Caco-2 (cell line): ENCODE data around the gene OGDH. TPM values are rescaled to one million over a fixed set of nuclear protein-coding genes. Genes with fewer than 3 reads are reported as not detected.

ENCODE experiments used
- BruUV-seq: library from RNA; stranded (reverse); fragments of 400-500 nt; replicated peaks from 2 replicates; lab custom pipeline; 2021; lab: Mats Ljungman, UMichigan
- CTCF ChIA-PET: fragments of 300-600 bp; sonication (Branson Sonifier 250); formaldehyde crosslinking; loops from one replicate; lab custom pipeline; 2022; ENCODE audit warnings: antibody characterized with exemption; lab: Charles Lee
- POLR2A ChIA-PET: fragments of 300-600 bp; sonication (Branson Sonifier 250); formaldehyde crosslinking; loops from one replicate; lab custom pipeline; 2022; ENCODE audit warnings: antibody characterized with exemption; lab: Charles Lee
- DNase-seq, 2 experiments: peaks; one replicate each; pipeline versions ENCODE4 v3.0.0 to v3.0.0-alpha.2; 2020 to 2022
- H3K27me3 ChIP-seq: replicated peaks from 2 replicates; pipeline ENCODE4 v1.6.0; 2011; ENCODE audit warnings: low read length; ENCODE audit not compliant: control insufficient read depth, insufficient read depth
- H3K36me3 ChIP-seq: 2 replicates; pipeline ENCODE4 v1.5.1; 2011; ENCODE audit warnings: low read length; ENCODE audit not compliant: control insufficient read depth, insufficient read depth
- H3K4me1 ChIP-seq: fragments of 250-450 bp; sonication (Bioruptor Pico); 2 replicates; pipeline ENCODE4 v1.5.1; 2020; ENCODE audit warnings: mild to moderate bottlenecking
- H3K4me3 ChIP-seq: 2 replicates; pipeline ENCODE4 v1.5.1; 2011; ENCODE audit warnings: low read depth, mild to moderate bottlenecking, control low read depth, low read length
- H3K9me3 ChIP-seq: fragments of 250-450 bp; sonication (Bioruptor Pico); 2 replicates; pipeline ENCODE4 v1.5.1; 2020; ENCODE audit warnings: mild to moderate bottlenecking, moderate library complexity
- H3K27ac Mint-ChIP-seq: one replicate; pipeline ENCODE4 v1.8.0; 2022; ENCODE audit warnings: mixed read lengths; ENCODE audit not compliant: unreplicated experiment
- H3K27me3 Mint-ChIP-seq: one replicate; pipeline ENCODE4 v1.8.0; 2022; ENCODE audit warnings: mixed read lengths; ENCODE audit not compliant: insufficient read depth, unreplicated experiment
- H3K36me3 Mint-ChIP-seq: one replicate; pipeline ENCODE4 v1.8.0; 2022; ENCODE audit warnings: mild to moderate bottlenecking, mixed read lengths; ENCODE audit not compliant: insufficient read depth, unreplicated experiment
- H3K4me1 Mint-ChIP-seq: one replicate; pipeline ENCODE4 v1.8.0; 2022; ENCODE audit warnings: low read depth, mixed read lengths; ENCODE audit not compliant: unreplicated experiment
- H3K4me3 Mint-ChIP-seq: one replicate; pipeline ENCODE4 v1.8.0; 2022; ENCODE audit warnings: mild to moderate bottlenecking, moderate library complexity, mixed read lengths; ENCODE audit not compliant: unreplicated experiment
- H3K9me3 Mint-ChIP-seq: one replicate; pipeline ENCODE4 v1.8.0; 2022; ENCODE audit warnings: mixed read lengths; ENCODE audit not compliant: unreplicated experiment
- intact Hi-C: fragments of 100-400 bp; cut with micrococcal nuclease; formaldehyde crosslinking; loops from one replicate; pipeline ENCODE4 v1.10.0; 2022; ENCODE audit not compliant: unreplicated experiment
- total RNA-seq: library from RNA; stranded (reverse); gene quantifications from 2 replicates; pipeline ENCODE4 v1.2.3, GENCODE V29; 2022
- TF ChIP-seq, protein P1 (sequence below), 2 experiments: fragments of 200-600 bp in 1 of 2; IDR thresholded peaks; 1 replicate in 1 of 2; 2 replicates in 1 of 2; pipeline versions ENCODE4 v1.5.1 to v1.8.0; 2011 to 2022; ENCODE audit warnings: antibody characterized with exemption in 1 of 2, control low read depth in 1 of 2, inconsistent platforms in 1 of 2, low read depth in 1 of 2, low read length in 1 of 2, mild to moderate bottlenecking in 1 of 2, moderate library complexity in 1 of 2; ENCODE audit not compliant: insufficient read depth in 1 of 2, severe bottlenecking in 1 of 2, unreplicated experiment in 1 of 2

Gene OGDH
- total RNA-seq, 1 experiment from 2014 or later = 62.1 TPM

DNA sequence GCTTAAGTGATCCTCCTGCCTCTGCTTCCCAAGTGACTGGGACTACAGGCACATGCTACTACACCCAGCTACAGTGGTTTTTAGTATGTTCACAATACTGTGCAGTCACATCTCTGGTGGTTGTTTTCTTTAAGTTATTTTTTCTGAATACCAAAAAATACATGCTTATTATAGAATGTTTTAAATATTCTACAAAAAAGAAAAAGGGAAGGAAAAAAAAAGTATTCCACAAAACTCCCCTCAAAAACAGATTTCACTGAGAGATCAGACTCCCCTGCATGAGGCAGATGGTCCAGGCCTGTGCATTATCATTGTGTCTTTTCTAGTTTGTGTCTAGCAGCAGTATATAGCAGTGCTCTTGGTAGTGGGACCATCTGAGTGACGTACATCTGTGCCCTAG, 36.8 kb downstream of the OGDH start:
- TF ChIP-seq, protein P1, sequence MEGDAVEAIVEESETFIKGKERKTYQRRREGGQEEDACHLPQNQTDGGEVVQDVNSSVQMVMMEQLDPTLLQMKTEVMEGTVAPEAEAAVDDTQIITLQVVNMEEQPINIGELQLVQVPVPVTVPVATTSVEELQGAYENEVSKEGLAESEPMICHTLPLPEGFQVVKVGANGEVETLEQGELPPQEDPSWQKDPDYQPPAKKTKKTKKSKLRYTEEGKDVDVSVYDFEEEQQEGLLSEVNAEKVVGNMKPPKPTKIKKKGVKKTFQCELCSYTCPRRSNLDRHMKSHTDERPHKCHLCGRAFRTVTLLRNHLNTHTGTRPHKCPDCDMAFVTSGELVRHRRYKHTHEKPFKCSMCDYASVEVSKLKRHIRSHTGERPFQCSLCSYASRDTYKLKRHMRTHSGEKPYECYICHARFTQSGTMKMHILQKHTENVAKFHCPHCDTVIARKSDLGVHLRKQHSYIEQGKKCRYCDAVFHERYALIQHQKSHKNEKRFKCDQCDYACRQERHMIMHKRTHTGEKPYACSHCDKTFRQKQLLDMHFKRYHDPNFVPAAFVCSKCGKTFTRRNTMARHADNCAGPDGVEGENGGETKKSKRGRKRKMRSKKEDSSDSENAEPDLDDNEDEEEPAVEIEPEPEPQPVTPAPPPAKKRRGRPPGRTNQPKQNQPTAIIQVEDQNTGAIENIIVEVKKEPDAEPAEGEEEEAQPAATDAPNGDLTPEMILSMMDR (IDR thresholded peaks at IDR 0.05; ENCODE audit: insufficient read depth in 1 of 2, low read depth in 1 of 2, low read length in 1 of 2, severe bottlenecking in 1 of 2, unreplicated experiment in 1 of 2) = no peak
- H3K36me3 Mint-ChIP-seq = peaks cover 21% of the 10 kb centered on the region
- peaks cover 12% of the 10 kb centered on the region for H3K4me1 Mint-ChIP-seq
- ChIA-PET POLR2A (no interaction called here), CTCF (no interaction called here)
- no peaks in the 10 kb centered on the region for H3K27me3 Mint-ChIP-seq
- Histone ChIP-seq H3K9me3 (no peaks in the 10 kb centered on the region), H3K27me3 (no peaks in the 10 kb centered on the region), H3K4me1 (peaks cover 23% of the 10 kb centered on the region), H3K36me3 (peaks cover 4% of the 10 kb centered on the region), H3K4me3 (no peak overlapping the region)
- no peaks in the 10 kb centered on the region for H3K9me3 Mint-ChIP-seq
- H3K4me3 Mint-ChIP-seq = no peak overlapping the region
- no peak overlapping the region for H3K27ac Mint-ChIP-seq
- no TSS peak for BruUV-seq
- DNase-seq = no peak
- intact Hi-C loops = no loop called here

DNA sequence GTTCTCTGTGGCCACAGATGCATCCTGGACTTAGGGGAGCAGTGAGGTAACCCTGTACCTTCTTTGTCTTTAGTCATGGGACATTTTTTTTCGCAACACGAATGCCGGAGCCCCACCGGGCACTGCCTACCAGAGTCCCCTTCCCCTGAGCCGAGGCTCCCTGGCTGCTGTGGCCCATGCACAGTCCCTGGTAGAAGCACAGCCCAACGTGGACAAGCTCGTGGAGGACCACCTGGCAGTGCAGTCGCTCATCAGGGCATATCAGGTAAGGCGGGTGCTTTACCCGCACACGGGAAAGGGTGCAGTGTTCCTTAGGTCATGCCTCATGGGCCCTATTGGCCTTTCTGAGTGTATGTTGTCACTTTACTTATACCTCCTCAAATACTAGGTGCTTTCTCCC, 38.8 kb downstream of the OGDH start:
- intact Hi-C loops = no loop called here
- TF ChIP-seq, protein P1 (IDR thresholded peaks at IDR 0.05; ENCODE audit: insufficient read depth in 1 of 2, low read depth in 1 of 2, low read length in 1 of 2, severe bottlenecking in 1 of 2, unreplicated experiment in 1 of 2) = no peak
- Histone ChIP-seq H3K9me3 (no peaks in the 10 kb centered on the region), H3K4me3 (no peak overlapping the region), H3K4me1 (peaks cover 3% of the 10 kb centered on the region; the same call in 1 of the 2 replicates), H3K36me3 (peaks cover 4% of the 10 kb centered on the region), H3K27me3 (no peaks in the 10 kb centered on the region)
- ChIA-PET POLR2A (no interaction called here), CTCF (interaction anchor here (0.7 kb wide), 1 partner anchor 45 kb away, joined by 3 read pairs; no protein-coding TSS in a partner anchor)
- Mint-ChIP-seq H3K9me3 (no peaks in the 10 kb centered on the region), H3K27ac (no peak overlapping the region), H3K27me3 (no peaks in the 10 kb centered on the region), H3K36me3 (peaks cover 23% of the 10 kb centered on the region), H3K4me1 (no peaks in the 10 kb centered on the region), H3K4me3 (no peak overlapping the region)
- DNase-seq = no peak
- no TSS peak for BruUV-seq

DNA sequence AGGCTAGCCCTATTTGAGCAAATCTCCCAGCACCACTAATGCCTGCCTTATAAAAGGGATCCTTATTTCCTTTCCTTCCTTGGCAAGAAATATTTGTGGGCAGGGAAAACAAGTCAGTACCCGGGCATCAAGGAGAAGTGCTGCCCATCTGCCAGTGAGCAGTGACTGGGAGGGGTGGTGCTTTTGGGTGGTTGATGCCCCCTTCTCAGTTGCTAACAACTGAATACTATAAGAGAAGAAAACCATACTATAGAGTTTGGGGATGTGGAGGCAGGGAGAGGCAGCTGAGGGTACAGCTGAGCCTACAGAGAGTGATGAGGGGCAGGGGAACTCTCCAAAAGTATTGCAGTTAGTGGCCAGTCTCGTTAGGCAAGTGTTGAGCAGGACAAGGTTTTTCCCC, 39.3 kb downstream of the OGDH start:
- H3K36me3 Mint-ChIP-seq = peaks cover 23% of the 10 kb centered on the region
- TF ChIP-seq, protein P1 (IDR thresholded peaks at IDR 0.05; ENCODE audit: insufficient read depth in 1 of 2, low read depth in 1 of 2, low read length in 1 of 2, severe bottlenecking in 1 of 2, unreplicated experiment in 1 of 2) = no peak
- POLR2A ChIA-PET = no interaction called here
- H3K9me3 ChIP-seq = no peaks in the 10 kb centered on the region
- no peaks in the 10 kb centered on the region for H3K4me1 ChIP-seq
- no TSS peak for BruUV-seq
- no peak for DNase-seq
- intact Hi-C loops = no loop called here
- CTCF ChIA-PET = interaction anchor here (0.7 kb wide), 1 partner anchor 45 kb away, joined by 3 read pairs; no protein-coding TSS in a partner anchor
- no peaks in the 10 kb centered on the region for H3K27me3 ChIP-seq
- H3K4me3 Mint-ChIP-seq = no peak overlapping the region
- H3K4me1 Mint-ChIP-seq = no peaks in the 10 kb centered on the region
- H3K27ac Mint-ChIP-seq = no peak overlapping the region
- H3K36me3 ChIP-seq = peaks cover 4% of the 10 kb centered on the region
- H3K4me3 ChIP-seq = no peak overlapping the region
- H3K9me3 Mint-ChIP-seq = no peaks in the 10 kb centered on the region
- H3K27me3 Mint-ChIP-seq = no peaks in the 10 kb centered on the region
